Stimulated activated CD8-positive, alpha-beta memory T cell treated with anti-CD3 and anti-CD28 coated beads, Interleukin-7, amount 100 ng/mL, for 48 hours (primary cell): ENCODE data around the gene TP53TG3B.
"Not testable (repeated sequence)": the region's sequence is repeated elsewhere in the genome, so short reads cannot be mapped to it uniquely, and the experiment has no call there.

ENCODE experiments used
- DNase-seq, 2 donors: peaks; one replicate each; pipeline ENCODE4 v3.0.0-alpha.2; 2020; ENCODE audit warnings: low read depth in 1 of 2; ENCODE audit errors: extremely low read depth in 1 of 2

TP53TG3B gene

GRCh38 chr16:33360541-33360940 is at the start of gene TP53TG3B:
Gene TP53TG3B (plus strand): TSS chr16:33360841. CDS start chr16:33360909, 68 bp downstream.
- DNase-seq, result not testable (repeated sequence)

GRCh38 chr16:33336226-33337012 is 24.2 kb upstream of the TP53TG3B start:
- DNase-seq, result not testable (repeated sequence)

- not testable (repeated sequence) for DNase-seq
Measured at GRCh38 chr16:33337627-33338542, 22.8 kb upstream of the TP53TG3B start.

- not testable (repeated sequence) for DNase-seq
Measured at GRCh38 chr16:33338543-33338951, 22.1 kb upstream of the TP53TG3B start.

GRCh38 chr16:33339093-33340061 is 21.3 kb upstream of the TP53TG3B start:
- DNase-seq, result peak in 1 of 2 donors; percentile 27
